Ishikawa (cell line): Measurements from ENCODE around the gene NFIB.

Experiments used
- CEBPB ChIP-seq: IDR thresholded peaks from 2 replicates; pipeline ENCODE4 v1.6.1; 2012
- CREB1 ChIP-seq: IDR thresholded peaks from 2 replicates; pipeline ENCODE4 v1.6.1; 2012; ENCODE audit warnings: low read depth
- EGR1 ChIP-seq: IDR thresholded peaks from 2 replicates; pipeline ENCODE4 v1.6.1; 2012
- EP300 ChIP-seq: IDR thresholded peaks from 2 replicates; pipeline ENCODE4 v1.6.1; 2012; ENCODE audit warnings: borderline replicate concordance
- FOXM1 ChIP-seq: IDR thresholded peaks from 2 replicates; pipeline ENCODE4 v1.6.1; 2012; ENCODE audit warnings: low read depth, borderline replicate concordance
- NFIC ChIP-seq: IDR thresholded peaks from 2 replicates; pipeline ENCODE4 v1.6.1; 2012
- RAD21 ChIP-seq: IDR thresholded peaks from 2 replicates; pipeline ENCODE4 v1.6.1; 2012; ENCODE audit warnings: low read depth
- TAF1 ChIP-seq: IDR thresholded peaks from 2 replicates; pipeline ENCODE4 v1.6.1; 2012; ENCODE audit warnings: low read depth, mild to moderate bottlenecking
- TCF12 ChIP-seq: IDR thresholded peaks from 2 replicates; pipeline ENCODE4 v1.6.1; 2012; ENCODE audit warnings: low read depth
- TEAD4 ChIP-seq: IDR thresholded peaks from 2 replicates; pipeline ENCODE4 v1.6.1; 2012
- YY1 ChIP-seq: IDR thresholded peaks from 2 replicates; pipeline ENCODE4 v1.6.1; 2012; ENCODE audit warnings: low read depth
- ZBTB7A ChIP-seq: IDR thresholded peaks from 2 replicates; pipeline ENCODE4 v1.6.1; 2012; ENCODE audit warnings: low read depth
- TF ChIP-seq, protein P1 (sequence below): IDR thresholded peaks from 2 replicates; pipeline ENCODE4 v1.6.1; 2012
- TF ChIP-seq, protein P2 (sequence below): IDR thresholded peaks from 2 replicates; pipeline ENCODE4 v1.6.1; 2012; ENCODE audit warnings: low read depth, mild to moderate bottlenecking
- TF ChIP-seq, protein P3 (sequence below): IDR thresholded peaks from 2 replicates; pipeline ENCODE4 v1.6.1; 2012

The NFIB gene

DNA sequence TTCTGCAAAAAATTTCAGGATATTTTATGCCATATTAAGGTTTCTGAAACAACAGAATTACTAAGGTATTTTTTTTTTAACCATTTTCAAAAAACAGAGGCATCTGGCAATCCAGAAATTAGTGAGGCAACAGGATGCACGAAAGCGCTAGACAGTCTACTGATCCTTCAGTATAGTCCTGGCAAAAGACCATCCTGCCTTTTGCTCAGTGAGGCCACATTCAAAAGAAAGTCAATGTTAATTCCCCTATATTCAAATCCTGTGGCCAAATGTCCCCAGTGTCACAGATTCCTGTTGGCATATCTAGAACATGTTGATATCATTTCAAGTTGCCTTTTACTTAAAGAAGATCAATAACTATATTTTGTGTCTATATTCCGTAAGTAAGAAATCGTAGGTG, 13.1 kb upstream of the NFIB start:
- TF ChIP-seq RAD21 (no peak), ZBTB7A (no peak), CREB1 (no peak), EP300 (no peak), YY1 (no peak), TEAD4 (no peak), CEBPB (no peak), NFIC (no peak), EGR1 (no peak), FOXM1 (no peak)
- TF ChIP-seq, protein P1, sequence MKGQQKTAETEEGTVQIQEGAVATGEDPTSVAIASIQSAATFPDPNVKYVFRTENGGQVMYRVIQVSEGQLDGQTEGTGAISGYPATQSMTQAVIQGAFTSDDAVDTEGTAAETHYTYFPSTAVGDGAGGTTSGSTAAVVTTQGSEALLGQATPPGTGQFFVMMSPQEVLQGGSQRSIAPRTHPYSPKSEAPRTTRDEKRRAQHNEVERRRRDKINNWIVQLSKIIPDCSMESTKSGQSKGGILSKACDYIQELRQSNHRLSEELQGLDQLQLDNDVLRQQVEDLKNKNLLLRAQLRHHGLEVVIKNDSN, result no peak
- TF ChIP-seq, protein P2, sequence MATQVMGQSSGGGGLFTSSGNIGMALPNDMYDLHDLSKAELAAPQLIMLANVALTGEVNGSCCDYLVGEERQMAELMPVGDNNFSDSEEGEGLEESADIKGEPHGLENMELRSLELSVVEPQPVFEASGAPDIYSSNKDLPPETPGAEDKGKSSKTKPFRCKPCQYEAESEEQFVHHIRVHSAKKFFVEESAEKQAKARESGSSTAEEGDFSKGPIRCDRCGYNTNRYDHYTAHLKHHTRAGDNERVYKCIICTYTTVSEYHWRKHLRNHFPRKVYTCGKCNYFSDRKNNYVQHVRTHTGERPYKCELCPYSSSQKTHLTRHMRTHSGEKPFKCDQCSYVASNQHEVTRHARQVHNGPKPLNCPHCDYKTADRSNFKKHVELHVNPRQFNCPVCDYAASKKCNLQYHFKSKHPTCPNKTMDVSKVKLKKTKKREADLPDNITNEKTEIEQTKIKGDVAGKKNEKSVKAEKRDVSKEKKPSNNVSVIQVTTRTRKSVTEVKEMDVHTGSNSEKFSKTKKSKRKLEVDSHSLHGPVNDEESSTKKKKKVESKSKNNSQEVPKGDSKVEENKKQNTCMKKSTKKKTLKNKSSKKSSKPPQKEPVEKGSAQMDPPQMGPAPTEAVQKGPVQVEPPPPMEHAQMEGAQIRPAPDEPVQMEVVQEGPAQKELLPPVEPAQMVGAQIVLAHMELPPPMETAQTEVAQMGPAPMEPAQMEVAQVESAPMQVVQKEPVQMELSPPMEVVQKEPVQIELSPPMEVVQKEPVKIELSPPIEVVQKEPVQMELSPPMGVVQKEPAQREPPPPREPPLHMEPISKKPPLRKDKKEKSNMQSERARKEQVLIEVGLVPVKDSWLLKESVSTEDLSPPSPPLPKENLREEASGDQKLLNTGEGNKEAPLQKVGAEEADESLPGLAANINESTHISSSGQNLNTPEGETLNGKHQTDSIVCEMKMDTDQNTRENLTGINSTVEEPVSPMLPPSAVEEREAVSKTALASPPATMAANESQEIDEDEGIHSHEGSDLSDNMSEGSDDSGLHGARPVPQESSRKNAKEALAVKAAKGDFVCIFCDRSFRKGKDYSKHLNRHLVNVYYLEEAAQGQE, result no peak
- TF ChIP-seq, protein P3, sequence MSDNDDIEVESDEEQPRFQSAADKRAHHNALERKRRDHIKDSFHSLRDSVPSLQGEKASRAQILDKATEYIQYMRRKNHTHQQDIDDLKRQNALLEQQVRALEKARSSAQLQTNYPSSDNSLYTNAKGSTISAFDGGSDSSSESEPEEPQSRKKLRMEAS, result no peak

DNA sequence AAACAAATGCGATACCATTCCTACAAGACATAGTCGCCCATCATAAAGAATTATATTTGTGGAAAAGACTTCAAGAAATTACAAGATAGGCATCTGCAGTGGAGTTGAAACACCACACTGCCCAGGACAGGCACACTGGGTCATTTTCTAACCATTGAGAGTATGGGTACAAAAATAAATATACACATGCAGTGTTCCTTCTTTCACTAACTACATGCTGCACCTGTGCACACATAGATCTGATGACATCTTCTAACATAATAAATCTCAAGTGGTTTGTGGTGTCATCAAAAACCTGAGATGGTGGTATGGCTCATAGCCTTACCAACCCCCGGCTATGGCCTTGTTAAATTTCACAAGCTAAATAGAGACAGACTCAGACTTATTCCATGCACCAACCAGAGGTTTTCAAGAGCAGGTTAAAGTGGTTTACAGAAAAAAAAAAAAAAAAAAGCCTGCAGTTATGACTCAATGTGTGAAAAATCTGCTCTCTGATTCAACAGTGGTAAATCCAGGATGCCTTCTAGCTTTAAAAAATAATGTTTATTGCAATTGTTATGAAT, 12.4 kb upstream of the NFIB start:
- TF ChIP-seq NFIC, result no peak
- TF ChIP-seq, protein P3, result no peak
- TF ChIP-seq, protein P2, result no peak
- TF ChIP-seq EP300, result no peak
- TF ChIP-seq YY1, result no peak
- TF ChIP-seq EGR1, result no peak
- TF ChIP-seq TCF12, result 0 out of 2 replicates have a peak, but pooled peaks have one; percentile 15

DNA sequence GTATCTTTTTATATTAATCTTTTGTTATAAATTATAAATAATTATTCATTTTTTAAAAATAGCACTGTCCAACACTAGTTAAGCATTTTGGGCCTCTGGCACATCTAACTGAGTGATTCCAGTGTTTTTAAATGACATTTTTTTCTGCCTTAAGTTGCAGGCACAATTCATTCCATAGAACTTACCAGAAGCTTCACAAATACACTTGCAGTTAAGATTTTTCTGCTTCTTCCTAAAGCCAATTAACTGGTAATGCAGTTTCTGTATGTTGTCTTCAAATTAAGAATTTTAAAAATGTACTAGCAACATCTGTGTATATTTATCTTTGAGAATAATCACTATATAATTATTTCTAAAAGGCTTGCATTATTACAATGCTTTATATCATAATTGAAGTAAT, 11.2 kb upstream of the NFIB start:
- TF ChIP-seq EP300 (no peak), ZBTB7A (no peak), FOXM1 (no peak), YY1 (no peak), CREB1 (no peak), NFIC (no peak), RAD21 (no peak), CEBPB (no peak), EGR1 (no peak)
- TF ChIP-seq, protein P2, result no peak
- TF ChIP-seq, protein P3, result no peak
- TF ChIP-seq, protein P1, result no peak

DNA sequence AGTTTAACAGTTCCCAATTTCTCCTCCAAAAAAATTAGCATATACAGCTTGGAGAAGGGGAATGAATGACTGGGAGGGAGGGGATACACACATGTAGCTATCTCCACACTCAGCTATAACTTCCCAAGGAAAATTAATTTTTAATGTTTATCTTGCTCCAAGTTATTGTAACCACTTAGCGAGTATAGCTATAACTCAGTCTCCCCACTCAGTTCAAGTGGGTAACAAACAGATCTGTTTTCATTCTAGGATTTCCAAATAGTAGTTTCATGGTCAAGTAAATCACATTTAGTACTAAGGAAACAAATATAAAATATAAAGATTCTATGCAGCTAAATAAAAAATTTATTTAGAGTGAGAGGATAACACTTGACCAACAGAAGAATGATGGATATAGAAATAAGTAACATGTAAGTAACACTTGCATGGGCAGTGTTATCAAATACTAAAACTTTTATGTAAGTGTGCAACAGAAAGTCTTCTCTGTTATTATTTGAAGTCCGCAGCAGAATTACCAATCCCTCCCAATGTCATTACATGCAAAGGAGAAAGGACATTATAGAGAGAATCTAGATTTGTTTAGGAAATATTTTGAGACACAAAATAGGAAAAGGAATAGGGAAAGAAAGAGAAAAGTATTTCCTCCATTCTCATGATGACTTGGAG, 10.2 kb upstream of the NFIB start:
- no peak for TF ChIP-seq ZBTB7A
- no peak for TF ChIP-seq EGR1
- TF ChIP-seq, protein P2, result no peak
- no peak for TF ChIP-seq CEBPB
- TF ChIP-seq YY1, result no peak
- no peak for TF ChIP-seq RAD21
- TF ChIP-seq, protein P3, result no peak
- no peak for TF ChIP-seq TEAD4
- TF ChIP-seq NFIC, result no peak
- no peak for TF ChIP-seq EP300
- no peak for TF ChIP-seq CREB1
- TF ChIP-seq, protein P1, result no peak
- TF ChIP-seq TAF1, result no peak
- no peak for TF ChIP-seq FOXM1
- TF ChIP-seq TCF12, result no peak
